Activated CD8-positive, alpha-beta memory T cell treated with anti-CD3 and anti-CD28 coated beads, Interleukin-2, amount 50 U/mL, for 24 hours (primary cell): Measurements from ENCODE around the gene DOCK2.

Experiments
- DNase-seq: peaks from one replicate; pipeline ENCODE4 v3.0.0-alpha.2; 2020; ENCODE audit errors: extremely low read depth

The DOCK2 gene

DNA sequence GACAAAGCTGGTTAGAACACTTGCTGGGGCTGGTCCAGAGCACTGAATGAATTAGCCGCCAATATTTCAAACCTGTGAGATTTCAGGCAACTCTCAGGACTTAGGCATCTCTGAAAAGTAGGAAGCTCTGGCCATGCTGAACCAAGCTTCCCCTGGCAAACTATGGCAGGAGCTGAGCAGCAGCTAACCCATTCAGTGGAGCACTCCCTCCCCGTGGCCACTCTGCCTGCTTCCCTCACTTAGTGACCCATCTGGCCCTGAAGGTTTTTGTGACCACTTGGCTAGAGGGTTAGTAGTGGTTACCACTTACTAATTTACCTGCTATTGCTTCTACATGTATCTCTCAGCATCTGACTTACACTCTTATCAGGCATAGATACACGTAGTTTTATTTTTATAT lies 494.2 kb downstream of the DOCK2 start:
- DNase-seq, result no peak

DNA sequence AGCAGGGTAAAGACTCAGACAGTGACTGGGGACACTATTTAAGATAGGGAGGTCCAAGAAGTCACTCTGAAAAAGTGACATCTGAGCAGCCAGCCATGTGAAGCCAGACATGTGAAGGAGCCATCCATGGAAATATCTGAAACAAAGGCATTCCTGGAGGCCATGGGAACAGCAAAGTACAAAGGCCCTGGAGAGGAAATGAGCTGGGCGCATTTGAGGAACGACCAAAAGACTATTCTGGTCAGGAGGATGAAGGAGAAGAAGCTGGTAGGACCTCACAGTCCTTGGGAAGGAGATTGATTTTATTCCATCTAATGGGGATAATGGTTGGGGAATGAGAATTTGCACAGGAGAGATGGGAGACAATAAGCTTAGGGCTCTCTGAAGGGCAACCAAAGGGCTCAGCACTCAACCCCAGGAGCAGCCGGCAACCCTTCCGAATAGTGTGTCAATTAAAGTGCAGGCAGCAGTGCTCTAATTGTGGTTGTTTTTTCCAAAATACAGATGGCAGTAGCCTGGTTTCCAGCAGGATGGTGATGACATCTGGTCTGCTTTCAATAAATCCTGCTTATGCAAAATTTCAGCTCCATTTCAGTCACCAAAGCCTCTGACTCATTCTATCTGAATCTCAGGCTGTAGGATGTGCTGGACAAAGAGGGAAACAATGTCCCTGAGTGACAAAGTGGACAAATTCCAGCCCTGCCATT lies 495.3 kb downstream of the DOCK2 start:
- DNase-seq, result no peak
